ENCODE results near the gene TTC12.

Gene TTC12

GRCh38 chr11:113405724-113406478, 91.5 kb downstream of the TTC12 start:
- DNase-seq (ENCODE audit: low read depth in 2 of 2) = no peak

GRCh38 chr11:113407163-113407562, 92.8 kb downstream of the TTC12 start:
- no peak for DNase-seq (ENCODE audit: low read depth in 2 of 2)

- no peak for DNase-seq (ENCODE audit: low read depth in 2 of 2)
These were observed 93.8 kb downstream of the TTC12 start for GRCh38 chr11:113408206-113408605.

- DNase-seq (ENCODE audit: low read depth in 2 of 2) = no peak
These were observed 94.5 kb downstream of the TTC12 start for GRCh38 chr11:113408887-113409286.

GRCh38 chr11:113409526-113409925, 95.1 kb downstream of the TTC12 start:
- DNase-seq (ENCODE audit: low read depth in 2 of 2) = no peak

- no peak for DNase-seq (ENCODE audit: low read depth in 2 of 2)
These were observed 96.2 kb downstream of the TTC12 start for GRCh38 chr11:113410414-113411135.

- no peak for DNase-seq (ENCODE audit: low read depth in 2 of 2)
These were observed 97.2 kb downstream of the TTC12 start for GRCh38 chr11:113411536-113411935.

- DNase-seq (ENCODE audit: low read depth in 2 of 2) = no peak
These were observed 98.3 kb downstream of the TTC12 start for GRCh38 chr11:113412675-113413074.

GRCh38 chr11:113415343-113415742, 101.0 kb downstream of the TTC12 start:
- DNase-seq (ENCODE audit: low read depth in 2 of 2) = no peak

Data from stimulated activated CD8-positive, alpha-beta memory T cell treated with anti-CD3 and anti-CD28 coated beads, Interleukin-15, amount 100 ng/mL, for 4 hours (primary cell).